ENCODE data around the gene TADA2B. TPM values are rescaled to one million over a fixed set of nuclear protein-coding genes. Genes with fewer than 3 reads are reported as not detected.

The TADA2B gene
- total RNA-seq, 1 donor from 2014 or later = 19.8 TPM

GRCh38 chr4:7029921-7030320, 13.3 kb upstream of the TADA2B start:
- H3K4me3 ChIP-seq (ENCODE audit: insufficient read depth, low read depth, low read length) = no peak overlapping the region
- FAIRE-seq (no peak), DNase-seq (ENCODE audit: low read depth) (no peak)
- peaks cover 16% of the 10 kb centered on the region for H3K4me1 ChIP-seq (ENCODE audit: insufficient read depth, low read length)
- no peaks in the 10 kb centered on the region for H3K9me3 Mint-ChIP-seq (ENCODE audit: unreplicated experiment)
- H3K4me2 ChIP-seq (ENCODE audit: low read length) = no peak overlapping the region
- no peaks in the 10 kb centered on the region for H3K9me3 ChIP-seq (ENCODE audit: insufficient read depth, low read depth, low read length)
- H2AFZ ChIP-seq (ENCODE audit: low read depth, low read length) = no peak overlapping the region
- peaks cover 13% of the 10 kb centered on the region for H3K4me1 Mint-ChIP-seq (ENCODE audit: low read depth, unreplicated experiment)
- H3K27ac ChIP-seq (ENCODE audit: low read depth, low read length) = no peak overlapping the region
- H3K79me2 ChIP-seq (ENCODE audit: insufficient read depth, low read length) = no peaks in the 10 kb centered on the region
- TF ChIP-seq, protein P1, sequence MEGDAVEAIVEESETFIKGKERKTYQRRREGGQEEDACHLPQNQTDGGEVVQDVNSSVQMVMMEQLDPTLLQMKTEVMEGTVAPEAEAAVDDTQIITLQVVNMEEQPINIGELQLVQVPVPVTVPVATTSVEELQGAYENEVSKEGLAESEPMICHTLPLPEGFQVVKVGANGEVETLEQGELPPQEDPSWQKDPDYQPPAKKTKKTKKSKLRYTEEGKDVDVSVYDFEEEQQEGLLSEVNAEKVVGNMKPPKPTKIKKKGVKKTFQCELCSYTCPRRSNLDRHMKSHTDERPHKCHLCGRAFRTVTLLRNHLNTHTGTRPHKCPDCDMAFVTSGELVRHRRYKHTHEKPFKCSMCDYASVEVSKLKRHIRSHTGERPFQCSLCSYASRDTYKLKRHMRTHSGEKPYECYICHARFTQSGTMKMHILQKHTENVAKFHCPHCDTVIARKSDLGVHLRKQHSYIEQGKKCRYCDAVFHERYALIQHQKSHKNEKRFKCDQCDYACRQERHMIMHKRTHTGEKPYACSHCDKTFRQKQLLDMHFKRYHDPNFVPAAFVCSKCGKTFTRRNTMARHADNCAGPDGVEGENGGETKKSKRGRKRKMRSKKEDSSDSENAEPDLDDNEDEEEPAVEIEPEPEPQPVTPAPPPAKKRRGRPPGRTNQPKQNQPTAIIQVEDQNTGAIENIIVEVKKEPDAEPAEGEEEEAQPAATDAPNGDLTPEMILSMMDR (IDR thresholded peaks at IDR 0.05; ENCODE audit: insufficient read depth, low read depth, low read length) = no peak
- no peak for TF ChIP-seq EZH2 (IDR thresholded peaks at IDR 0.05; ENCODE audit: insufficient read depth, low read length)
- no peaks in the 10 kb centered on the region for H3K27me3 Mint-ChIP-seq (ENCODE audit: low read depth, unreplicated experiment)
- no peak overlapping the region for H3K4me3 Mint-ChIP-seq (ENCODE audit: unreplicated experiment)
- H3K36me3 Mint-ChIP-seq (ENCODE audit: low read depth, unreplicated experiment) = peaks cover 21% of the 10 kb centered on the region
- H3K9ac ChIP-seq (ENCODE audit: low read length) = no peak overlapping the region
- no peaks in the 10 kb centered on the region for H3K27me3 ChIP-seq (ENCODE audit: insufficient read depth, low read length)
- peaks cover 14% of the 10 kb centered on the region for H3K36me3 ChIP-seq (ENCODE audit: insufficient read depth, low read length)
- H3K27ac Mint-ChIP-seq (ENCODE audit: unreplicated experiment) = no peak overlapping the region
- peaks cover 5% of the 10 kb centered on the region for H4K20me1 ChIP-seq (ENCODE audit: insufficient read depth, low read length)

GRCh38 chr4:7030856-7031255, 12.3 kb upstream of the TADA2B start:
- no peaks in the 10 kb centered on the region for H3K27me3 ChIP-seq (ENCODE audit: insufficient read depth, low read length)
- TF ChIP-seq, protein P1 (IDR thresholded peaks at IDR 0.05; ENCODE audit: insufficient read depth, low read depth, low read length) = no peak
- TF ChIP-seq EZH2 (IDR thresholded peaks at IDR 0.05; ENCODE audit: insufficient read depth, low read length) = no peak
- no peaks in the 10 kb centered on the region for H3K9me3 ChIP-seq (ENCODE audit: insufficient read depth, low read depth, low read length)
- no peaks in the 10 kb centered on the region for H3K79me2 ChIP-seq (ENCODE audit: insufficient read depth, low read length)
- Mint-ChIP-seq H3K9me3 (ENCODE audit: unreplicated experiment) (no peaks in the 10 kb centered on the region), H3K27me3 (ENCODE audit: low read depth, unreplicated experiment) (no peaks in the 10 kb centered on the region), H3K4me3 (ENCODE audit: unreplicated experiment) (no peak overlapping the region), H3K27ac (ENCODE audit: unreplicated experiment) (no peak overlapping the region), H3K36me3 (ENCODE audit: low read depth, unreplicated experiment) (peaks cover 21% of the 10 kb centered on the region), H3K4me1 (ENCODE audit: low read depth, unreplicated experiment) (peaks cover 17% of the 10 kb centered on the region)
- H3K9ac ChIP-seq (ENCODE audit: low read length) = no peak overlapping the region
- peaks cover 5% of the 10 kb centered on the region for H4K20me1 ChIP-seq (ENCODE audit: insufficient read depth, low read length)
- H3K4me3 ChIP-seq (ENCODE audit: insufficient read depth, low read depth, low read length) = no peak overlapping the region
- DNase-seq (ENCODE audit: low read depth) (no peak), FAIRE-seq (no peak)
- H2AFZ ChIP-seq (ENCODE audit: low read depth, low read length) = no peak overlapping the region
- H3K27ac ChIP-seq (ENCODE audit: low read depth, low read length) = no peak overlapping the region
- H3K4me2 ChIP-seq (ENCODE audit: low read length) = no peak overlapping the region
- H3K4me1 ChIP-seq (ENCODE audit: insufficient read depth, low read length) = peaks cover 20% of the 10 kb centered on the region
- peaks cover 14% of the 10 kb centered on the region for H3K36me3 ChIP-seq (ENCODE audit: insufficient read depth, low read length)

GRCh38 chr4:7031558-7032449, 11.4 kb upstream of the TADA2B start:
- Mint-ChIP-seq H3K27me3 (ENCODE audit: low read depth, unreplicated experiment) (no peaks in the 10 kb centered on the region), H3K27ac (ENCODE audit: unreplicated experiment) (peak overlapping the region; percentile 41), H3K36me3 (ENCODE audit: low read depth, unreplicated experiment) (peaks cover 18% of the 10 kb centered on the region), H3K4me3 (ENCODE audit: unreplicated experiment) (no peak overlapping the region), H3K9me3 (ENCODE audit: unreplicated experiment) (no peaks in the 10 kb centered on the region), H3K4me1 (ENCODE audit: low read depth, unreplicated experiment) (peaks cover 22% of the 10 kb centered on the region)
- Histone ChIP-seq H3K9ac (ENCODE audit: low read length) (no peak overlapping the region), H4K20me1 (ENCODE audit: insufficient read depth, low read length) (peaks cover 5% of the 10 kb centered on the region), H3K4me3 (ENCODE audit: insufficient read depth, low read depth, low read length) (no peak overlapping the region), H3K27me3 (ENCODE audit: insufficient read depth, low read length) (no peaks in the 10 kb centered on the region), H3K4me1 (ENCODE audit: insufficient read depth, low read length) (peaks cover 26% of the 10 kb centered on the region), H3K9me3 (ENCODE audit: insufficient read depth, low read depth, low read length) (no peaks in the 10 kb centered on the region), H3K36me3 (ENCODE audit: insufficient read depth, low read length) (peaks cover 14% of the 10 kb centered on the region), H3K79me2 (ENCODE audit: insufficient read depth, low read length) (no peaks in the 10 kb centered on the region), H2AFZ (ENCODE audit: low read depth, low read length) (no peak overlapping the region), H3K27ac (ENCODE audit: low read depth, low read length) (no peak overlapping the region), H3K4me2 (ENCODE audit: low read length) (peak overlapping the region; percentile 30)
- TF ChIP-seq, protein P1 (IDR thresholded peaks at IDR 0.05; ENCODE audit: insufficient read depth, low read depth, low read length) = no peak
- TF ChIP-seq EZH2 (IDR thresholded peaks at IDR 0.05; ENCODE audit: insufficient read depth, low read length) = no peak
- DNase-seq (ENCODE audit: low read depth) = no peak
- no peak for FAIRE-seq

All from astrocyte (in vitro differentiated cells and primary cell).